SK-N-SH (cell line): Measurements from ENCODE around the gene P2RX3. TPM values are rescaled to one million over a fixed set of nuclear protein-coding genes. Genes with fewer than 3 reads are reported as not detected.

Source experiments
- CTCF ChIA-PET: fragments of 300-600, 350-600 bp; formaldehyde crosslinking; extraction: SDS; loops from one replicate; lab custom pipeline; 2021; lab: Yijun Ruan, JAX
- POLR2A ChIA-PET: fragments of 350-600 bp; sonication (Branson Sonifier 250); formaldehyde crosslinking; extraction: SDS; loops from one replicate; lab custom pipeline; 2020; ENCODE audit warnings: antibody characterized with exemption, inconsistent platforms; lab: Yijun Ruan, JAX
- DNase-seq: peaks from one replicate; pipeline ENCODE4 v3.0.0; 2012
- H2AFZ ChIP-seq: fragments of 200-600 bp; sonication (generic); 2 replicates; pipeline ENCODE4 v1.8.1; 2016; ENCODE audit warnings: antibody characterized with exemption, mild to moderate bottlenecking, low read depth
- H3F3A ChIP-seq: fragments of 200-600 bp; sonication (generic); replicated peaks from 2 replicates; pipeline ENCODE3; 2016; ENCODE audit warnings: antibody characterized with exemption, mild to moderate bottlenecking; ENCODE audit not compliant: insufficient read depth
- H3K27ac ChIP-seq, 2 experiments: fragments of 200-500 bp in 1 of 2; fragments of 200-600 bp in 1 of 2; sonication (Bioruptor generic) in 1 of 2; sonication (generic), shearing (Covaris generic) in 1 of 2; 2 replicates each; pipeline versions ENCODE4 v1.5.1 to v1.6.1; 2014 to 2016; ENCODE audit warnings: low read depth in 2 of 2, inconsistent platforms in 1 of 2, low read length in 1 of 2, mild to moderate bottlenecking in 1 of 2, mixed read lengths in 1 of 2
- H3K27me3 ChIP-seq: fragments of 200-600 bp; sonication (generic), shearing (Covaris generic); 2 replicates; pipeline ENCODE4 v1.6.1; 2016; ENCODE audit warnings: mixed run types; ENCODE audit not compliant: insufficient read depth
- H3K36me3 ChIP-seq, 2 experiments: fragments of 200-500 bp in 1 of 2; fragments of 200-600 bp in 1 of 2; sonication (Bioruptor generic) in 1 of 2; sonication (generic) in 1 of 2; replicated peaks in 1 of 2; 2 replicates each; pipeline versions ENCODE3 to v1.5.1; 2014 to 2016; ENCODE audit warnings: low read length in 1 of 2, mild to moderate bottlenecking in 1 of 2; ENCODE audit not compliant: insufficient read depth in 2 of 2, control insufficient read depth in 1 of 2
- H3K4me1 ChIP-seq, 2 experiments: fragments of 200-500 bp in 1 of 2; fragments of 200-600 bp in 1 of 2; sonication (Bioruptor generic) in 1 of 2; sonication (generic), shearing (Covaris generic) in 1 of 2; 2 replicates each; pipeline versions ENCODE4 v1.5.1 to v1.6.1; 2014 to 2016; ENCODE audit warnings: low read depth in 1 of 2, low read length in 1 of 2, mixed run types in 1 of 2; ENCODE audit not compliant: insufficient read depth in 2 of 2, control insufficient read depth in 1 of 2
- H3K4me2 ChIP-seq: fragments of 200-600 bp; sonication (generic), shearing (Covaris generic); 2 replicates; pipeline ENCODE4 v1.6.1; 2017; ENCODE audit warnings: mixed run types
- H3K4me3 ChIP-seq, 2 experiments: fragments of 200-500 bp in 1 of 2; fragments of 200-600 bp in 1 of 2; sonication (Bioruptor generic) in 1 of 2; sonication (generic), shearing (Covaris generic) in 1 of 2; 2 replicates each; pipeline versions ENCODE4 v1.5.1 to v1.8.1; 2014 to 2016; ENCODE audit warnings: low read depth in 2 of 2, inconsistent platforms in 1 of 2, low read length in 1 of 2, mild to moderate bottlenecking in 1 of 2, mixed read lengths in 1 of 2, moderate library complexity in 1 of 2
- H3K79me2 ChIP-seq: fragments of 200-600 bp; sonication (generic); 2 replicates; pipeline ENCODE4 v1.8.1; 2017; ENCODE audit warnings: mild to moderate bottlenecking; ENCODE audit not compliant: insufficient read depth
- H3K9ac ChIP-seq: fragments of 200-600 bp; sonication (generic); 2 replicates; pipeline ENCODE4 v1.6.1; 2017; ENCODE audit warnings: mixed run types
- H3K9me2 ChIP-seq: fragments of 200-600 bp; sonication (generic); 2 replicates; pipeline ENCODE4 v1.6.1; 2017; ENCODE audit warnings: mixed run types
- H3K9me3 ChIP-seq: fragments of 200-600 bp; sonication (generic); 2 replicates; pipeline ENCODE4 v1.6.1; 2017; ENCODE audit warnings: mixed run types, mild to moderate bottlenecking, moderate library complexity
- H4K20me1 ChIP-seq: fragments of 200-600 bp; sonication (generic); 2 replicates; pipeline ENCODE4 v1.6.1; 2017; ENCODE audit warnings: mild to moderate bottlenecking, mixed run types; ENCODE audit not compliant: insufficient read depth
- FOXJ3 ChIP-seq: sonication (generic); formaldehyde crosslinking; IDR thresholded peaks from 2 replicates; pipeline ENCODE4 v1.5.1; 2020; ENCODE audit warnings: mild to moderate bottlenecking, missing genetic modification reagents
- FOXM1 ChIP-seq: IDR thresholded peaks from 2 replicates; pipeline ENCODE4 v1.4.0; 2012; ENCODE audit warnings: low read depth, mild to moderate bottlenecking
- MEF2A ChIP-seq: IDR thresholded peaks from 2 replicates; pipeline ENCODE4 v1.4.0; 2012; ENCODE audit warnings: low read depth, borderline replicate concordance
- MXI1 ChIP-seq: IDR thresholded peaks from 2 replicates; pipeline ENCODE4 v1.6.1; 2012; ENCODE audit warnings: mild to moderate bottlenecking, low read depth, low read length, improper control_type of control experiment
- NFIC ChIP-seq: IDR thresholded peaks from 2 replicates; pipeline ENCODE4 v1.4.0; 2012; ENCODE audit warnings: borderline replicate concordance
- NRF1 ChIP-seq: IDR thresholded peaks from 2 replicates; pipeline ENCODE4 v1.6.1; 2012; ENCODE audit warnings: low read depth, mild to moderate bottlenecking, low read length
- RFX5 ChIP-seq: IDR thresholded peaks from 2 replicates; pipeline ENCODE4 v1.6.1; 2012; ENCODE audit warnings: mild to moderate bottlenecking, improper control_type of control experiment, low read length
- SMC3 ChIP-seq: IDR thresholded peaks from 2 replicates; pipeline ENCODE4 v1.6.1; 2012; ENCODE audit warnings: low read depth, low read length, improper control_type of control experiment
- TCF12 ChIP-seq: IDR thresholded peaks from 2 replicates; pipeline ENCODE4 v1.4.0; 2012
- TEAD4 ChIP-seq: IDR thresholded peaks from 2 replicates; pipeline ENCODE4 v1.4.0; 2012; ENCODE audit warnings: mild to moderate bottlenecking, borderline replicate concordance; ENCODE audit not compliant: insufficient read depth
- WGBS: methylation state at CpG from one replicate; pipeline ENCODE4 v1.1.6; 2017; ENCODE audit warnings: low lambda C conversion rate; 5-methylcytosine and 5-hydroxymethylcytosine counted together
- polyA plus RNA-seq, 3 experiments: library from polyadenylated mRNA; depleted of rRNA; stranded (reverse); fragments of >200 nt; gene quantifications; 2 replicates each; pipeline ENCODE4 v1.2.3, GENCODE V29; 2012
- TF ChIP-seq, protein P1 (sequence below): fragments of 150-350 bp; IDR thresholded peaks from 2 replicates; pipeline ENCODE4 v1.6.1; 2017; ENCODE audit warnings: antibody characterized with exemption, low read length, low read depth, borderline replicate concordance
- TF ChIP-seq, protein P2 (sequence below): IDR thresholded peaks from 2 replicates; pipeline ENCODE4 v1.6.1; 2012; ENCODE audit warnings: mild to moderate bottlenecking, low read depth, low read length, moderate library complexity
- TF ChIP-seq, protein P3 (sequence below): IDR thresholded peaks from 2 replicates; pipeline ENCODE4 v1.4.0; 2012; ENCODE audit warnings: low read depth, borderline replicate concordance
- TF ChIP-seq, protein P4 (sequence below): fragments of 200-600 bp; sonication (generic); IDR thresholded peaks from 2 replicates; pipeline ENCODE4 v1.6.1; 2017; ENCODE audit warnings: antibody characterized with exemption, mild to moderate bottlenecking, moderate library complexity

P2RX3 gene
- polyA plus RNA-seq, 1 of the 3 experiments (the other 2 are of a cell fraction): not detected

DNA sequence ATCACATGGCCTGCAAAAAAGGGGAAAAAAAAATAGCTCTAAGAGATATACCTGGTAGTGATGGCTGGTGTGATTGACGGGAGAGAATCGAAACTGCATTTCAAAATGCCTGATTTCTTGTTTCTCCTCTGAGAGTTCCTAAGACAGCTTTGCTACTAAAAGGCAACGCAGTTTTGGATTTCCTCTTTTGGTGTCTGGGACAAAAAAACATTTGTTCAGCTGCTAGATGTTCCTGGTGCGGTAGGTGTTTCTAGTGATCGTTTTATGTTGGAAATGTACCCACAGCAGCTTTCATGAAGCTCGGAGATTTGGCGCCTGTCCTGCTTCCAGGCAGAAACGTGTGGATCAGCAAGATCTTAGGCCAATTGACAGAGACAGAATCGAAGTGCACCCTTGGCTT, 18.1 kb downstream of the P2RX3 start (continued):
- TF ChIP-seq FOXJ3 (no peak), NRF1 (no peak)
- TF ChIP-seq, all 33 proteins: peak for 0

DNA sequence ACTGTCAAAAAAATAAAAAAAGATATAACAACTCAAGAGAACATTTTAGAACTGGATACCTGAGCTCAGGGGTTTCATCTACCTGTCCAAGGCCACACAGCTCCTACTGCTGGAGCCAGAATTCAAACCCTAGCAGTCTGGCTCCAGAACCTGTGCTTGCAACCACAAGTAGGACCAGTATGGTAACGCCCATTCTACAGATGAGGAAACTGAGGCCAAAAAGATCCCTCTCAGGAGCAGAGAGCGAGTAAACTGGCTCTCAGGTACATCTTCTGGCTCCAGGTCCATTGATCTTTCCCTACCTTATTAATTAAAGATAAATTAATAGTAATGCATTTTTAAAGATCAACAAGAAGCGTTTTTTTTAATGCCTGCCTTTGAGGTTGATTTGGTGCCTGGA, 19.2 kb downstream of the P2RX3 start:
- Histone ChIP-seq H3K9me2 (no peaks in the 10 kb centered on the region), H3K4me2 (no peak overlapping the region), H3K79me2 (no peaks in the 10 kb centered on the region), H3K36me3 (no peaks in the 10 kb centered on the region), H3K9me3 (no peaks in the 10 kb centered on the region), H3K4me3 (no peak overlapping the region), H3K27me3 (peaks cover 4% of the 10 kb centered on the region; the same call in 1 of the 2 replicates), H3K27ac (no peak overlapping the region), H2AFZ (no peak overlapping the region), H3K9ac (no peak overlapping the region), H4K20me1 (no peaks in the 10 kb centered on the region), H3K4me1 (no peaks in the 10 kb centered on the region; a peak in 1 of 4 replicates), H3F3A (no peaks in the 10 kb centered on the region)
- TF ChIP-seq MXI1: no peak
- no peak for TF ChIP-seq TEAD4
- TF ChIP-seq, protein P1, sequence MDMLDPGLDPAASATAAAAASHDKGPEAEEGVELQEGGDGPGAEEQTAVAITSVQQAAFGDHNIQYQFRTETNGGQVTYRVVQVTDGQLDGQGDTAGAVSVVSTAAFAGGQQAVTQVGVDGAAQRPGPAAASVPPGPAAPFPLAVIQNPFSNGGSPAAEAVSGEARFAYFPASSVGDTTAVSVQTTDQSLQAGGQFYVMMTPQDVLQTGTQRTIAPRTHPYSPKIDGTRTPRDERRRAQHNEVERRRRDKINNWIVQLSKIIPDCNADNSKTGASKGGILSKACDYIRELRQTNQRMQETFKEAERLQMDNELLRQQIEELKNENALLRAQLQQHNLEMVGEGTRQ: no peak
- no peak for TF ChIP-seq NRF1
- no peak for TF ChIP-seq FOXM1
- no peak for TF ChIP-seq NFIC
- no peak for TF ChIP-seq FOXJ3
- no peak for TF ChIP-seq MEF2A
- TF ChIP-seq RFX5: no peak
- TF ChIP-seq, protein P2, sequence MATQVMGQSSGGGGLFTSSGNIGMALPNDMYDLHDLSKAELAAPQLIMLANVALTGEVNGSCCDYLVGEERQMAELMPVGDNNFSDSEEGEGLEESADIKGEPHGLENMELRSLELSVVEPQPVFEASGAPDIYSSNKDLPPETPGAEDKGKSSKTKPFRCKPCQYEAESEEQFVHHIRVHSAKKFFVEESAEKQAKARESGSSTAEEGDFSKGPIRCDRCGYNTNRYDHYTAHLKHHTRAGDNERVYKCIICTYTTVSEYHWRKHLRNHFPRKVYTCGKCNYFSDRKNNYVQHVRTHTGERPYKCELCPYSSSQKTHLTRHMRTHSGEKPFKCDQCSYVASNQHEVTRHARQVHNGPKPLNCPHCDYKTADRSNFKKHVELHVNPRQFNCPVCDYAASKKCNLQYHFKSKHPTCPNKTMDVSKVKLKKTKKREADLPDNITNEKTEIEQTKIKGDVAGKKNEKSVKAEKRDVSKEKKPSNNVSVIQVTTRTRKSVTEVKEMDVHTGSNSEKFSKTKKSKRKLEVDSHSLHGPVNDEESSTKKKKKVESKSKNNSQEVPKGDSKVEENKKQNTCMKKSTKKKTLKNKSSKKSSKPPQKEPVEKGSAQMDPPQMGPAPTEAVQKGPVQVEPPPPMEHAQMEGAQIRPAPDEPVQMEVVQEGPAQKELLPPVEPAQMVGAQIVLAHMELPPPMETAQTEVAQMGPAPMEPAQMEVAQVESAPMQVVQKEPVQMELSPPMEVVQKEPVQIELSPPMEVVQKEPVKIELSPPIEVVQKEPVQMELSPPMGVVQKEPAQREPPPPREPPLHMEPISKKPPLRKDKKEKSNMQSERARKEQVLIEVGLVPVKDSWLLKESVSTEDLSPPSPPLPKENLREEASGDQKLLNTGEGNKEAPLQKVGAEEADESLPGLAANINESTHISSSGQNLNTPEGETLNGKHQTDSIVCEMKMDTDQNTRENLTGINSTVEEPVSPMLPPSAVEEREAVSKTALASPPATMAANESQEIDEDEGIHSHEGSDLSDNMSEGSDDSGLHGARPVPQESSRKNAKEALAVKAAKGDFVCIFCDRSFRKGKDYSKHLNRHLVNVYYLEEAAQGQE: no peak
- TF ChIP-seq, protein P3, sequence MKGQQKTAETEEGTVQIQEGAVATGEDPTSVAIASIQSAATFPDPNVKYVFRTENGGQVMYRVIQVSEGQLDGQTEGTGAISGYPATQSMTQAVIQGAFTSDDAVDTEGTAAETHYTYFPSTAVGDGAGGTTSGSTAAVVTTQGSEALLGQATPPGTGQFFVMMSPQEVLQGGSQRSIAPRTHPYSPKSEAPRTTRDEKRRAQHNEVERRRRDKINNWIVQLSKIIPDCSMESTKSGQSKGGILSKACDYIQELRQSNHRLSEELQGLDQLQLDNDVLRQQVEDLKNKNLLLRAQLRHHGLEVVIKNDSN: no peak
- TF ChIP-seq, protein P4, sequence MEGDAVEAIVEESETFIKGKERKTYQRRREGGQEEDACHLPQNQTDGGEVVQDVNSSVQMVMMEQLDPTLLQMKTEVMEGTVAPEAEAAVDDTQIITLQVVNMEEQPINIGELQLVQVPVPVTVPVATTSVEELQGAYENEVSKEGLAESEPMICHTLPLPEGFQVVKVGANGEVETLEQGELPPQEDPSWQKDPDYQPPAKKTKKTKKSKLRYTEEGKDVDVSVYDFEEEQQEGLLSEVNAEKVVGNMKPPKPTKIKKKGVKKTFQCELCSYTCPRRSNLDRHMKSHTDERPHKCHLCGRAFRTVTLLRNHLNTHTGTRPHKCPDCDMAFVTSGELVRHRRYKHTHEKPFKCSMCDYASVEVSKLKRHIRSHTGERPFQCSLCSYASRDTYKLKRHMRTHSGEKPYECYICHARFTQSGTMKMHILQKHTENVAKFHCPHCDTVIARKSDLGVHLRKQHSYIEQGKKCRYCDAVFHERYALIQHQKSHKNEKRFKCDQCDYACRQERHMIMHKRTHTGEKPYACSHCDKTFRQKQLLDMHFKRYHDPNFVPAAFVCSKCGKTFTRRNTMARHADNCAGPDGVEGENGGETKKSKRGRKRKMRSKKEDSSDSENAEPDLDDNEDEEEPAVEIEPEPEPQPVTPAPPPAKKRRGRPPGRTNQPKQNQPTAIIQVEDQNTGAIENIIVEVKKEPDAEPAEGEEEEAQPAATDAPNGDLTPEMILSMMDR: no peak
- no peak for TF ChIP-seq SMC3
- TF ChIP-seq TCF12: no peak
- POLR2A ChIA-PET: no interaction called here
- no peak for DNase-seq
- CTCF ChIA-PET: interaction anchor here (0.7 to 2.4 kb wide), 5 partner anchors 11 to 101 kb away, joined by 3 to 12 read pairs (median 3); no protein-coding TSS in a partner anchor
- 51% methylated on average over 3 of the region's 3 CpGs for WGBS
